SW480 (cell line): ENCODE data around the gene FAM163B.

Source experiments
- DNase-seq: peaks from one replicate; pipeline ENCODE4 v3.0.0-alpha.2; 2016; ENCODE audit warnings: low spot score

The FAM163B gene

DNA sequence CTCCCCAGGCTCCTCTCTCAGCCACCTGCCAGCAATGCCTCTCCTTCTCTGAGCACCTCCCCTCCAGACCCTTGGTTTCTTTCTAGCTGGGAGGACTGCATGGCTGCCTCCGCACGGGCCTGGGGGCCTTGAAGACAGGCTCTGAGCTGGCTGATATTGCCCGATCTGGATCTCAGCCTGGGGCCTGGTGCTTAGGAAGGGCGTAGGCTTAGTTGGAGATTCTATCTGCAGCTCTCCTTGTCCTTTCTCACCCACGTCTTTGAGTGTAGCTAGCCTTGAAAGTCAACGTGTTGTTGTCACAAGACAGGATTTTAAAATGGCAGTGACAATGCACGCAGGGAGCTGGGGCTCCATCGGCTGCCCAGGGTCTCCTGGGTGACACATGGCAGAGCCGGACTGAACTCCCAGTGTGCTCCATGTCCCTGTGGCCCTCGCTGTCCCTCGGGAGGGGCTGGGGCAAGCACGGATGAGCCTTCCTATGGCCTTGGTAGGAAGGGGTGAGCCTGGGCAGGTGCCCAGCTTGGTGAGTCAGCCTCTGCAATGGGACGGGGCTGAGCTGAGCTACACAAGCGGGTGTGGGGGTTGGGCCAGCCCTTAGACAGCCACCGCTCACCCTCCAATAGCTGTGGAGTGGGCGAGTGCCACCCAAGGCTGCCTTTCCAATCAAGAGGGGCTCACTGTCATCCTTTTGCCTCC lies 65.3 kb downstream of the FAM163B start:
- DNase-seq = no peak

- no peak for DNase-seq
Measured at GRCh38 chr9:133542002-133542401, 67.2 kb downstream of the FAM163B start.

- DNase-seq = no peak
Measured at GRCh38 chr9:133540698-133541025, 68.5 kb downstream of the FAM163B start.

- DNase-seq = no peak
Measured at GRCh38 chr9:133539991-133540697, 69.0 kb downstream of the FAM163B start.

GRCh38 chr9:133538851-133539833 lies 70.0 kb downstream of the FAM163B start:
- DNase-seq = no peak

- DNase-seq = no peak
Measured at GRCh38 chr9:133538176-133538575, 71.0 kb downstream of the FAM163B start.

GRCh38 chr9:133537257-133537656 lies 71.9 kb downstream of the FAM163B start:
- no peak for DNase-seq

DNA sequence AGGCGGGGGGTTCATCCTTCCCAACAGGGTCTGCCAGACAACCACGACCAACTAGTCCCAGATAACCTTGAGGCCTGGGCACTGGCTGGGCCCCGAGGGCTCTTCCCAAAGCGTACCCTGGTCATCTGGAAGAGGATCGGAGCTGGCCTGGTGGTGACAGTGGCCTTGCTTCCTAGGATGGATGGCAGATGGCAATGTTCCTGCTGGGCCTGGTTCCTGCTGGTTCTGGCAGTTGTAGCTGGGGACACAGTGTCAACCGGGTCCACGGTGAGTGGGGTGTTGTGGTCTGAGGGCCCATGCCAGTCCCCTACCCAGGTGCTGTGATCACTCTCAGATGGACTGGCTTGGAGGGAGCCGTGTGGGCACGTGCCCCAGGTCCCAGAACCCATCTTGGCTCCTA lies 72.7 kb downstream of the FAM163B start:
- no peak for DNase-seq

DNA sequence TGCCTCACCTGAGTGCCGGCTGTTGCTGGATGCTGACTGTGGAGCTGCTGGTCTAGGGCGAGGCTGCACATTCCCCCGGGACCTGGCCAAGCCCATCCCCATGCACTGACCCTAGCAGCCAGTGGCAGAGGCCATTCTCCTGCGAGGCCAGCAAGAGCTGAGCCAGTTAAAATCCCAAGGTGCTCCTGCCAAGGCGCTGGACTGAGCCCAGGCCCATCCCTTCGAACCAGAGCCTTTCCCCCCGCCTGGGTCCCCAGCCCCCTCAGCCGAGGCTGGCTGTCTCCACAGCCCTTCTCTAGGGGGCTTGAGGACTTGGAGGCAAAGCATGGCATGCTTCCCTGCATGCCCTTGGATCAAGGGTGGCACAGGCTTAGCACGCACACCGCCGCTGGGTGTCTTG lies 73.1 kb downstream of the FAM163B start:
- DNase-seq = no peak

DNA sequence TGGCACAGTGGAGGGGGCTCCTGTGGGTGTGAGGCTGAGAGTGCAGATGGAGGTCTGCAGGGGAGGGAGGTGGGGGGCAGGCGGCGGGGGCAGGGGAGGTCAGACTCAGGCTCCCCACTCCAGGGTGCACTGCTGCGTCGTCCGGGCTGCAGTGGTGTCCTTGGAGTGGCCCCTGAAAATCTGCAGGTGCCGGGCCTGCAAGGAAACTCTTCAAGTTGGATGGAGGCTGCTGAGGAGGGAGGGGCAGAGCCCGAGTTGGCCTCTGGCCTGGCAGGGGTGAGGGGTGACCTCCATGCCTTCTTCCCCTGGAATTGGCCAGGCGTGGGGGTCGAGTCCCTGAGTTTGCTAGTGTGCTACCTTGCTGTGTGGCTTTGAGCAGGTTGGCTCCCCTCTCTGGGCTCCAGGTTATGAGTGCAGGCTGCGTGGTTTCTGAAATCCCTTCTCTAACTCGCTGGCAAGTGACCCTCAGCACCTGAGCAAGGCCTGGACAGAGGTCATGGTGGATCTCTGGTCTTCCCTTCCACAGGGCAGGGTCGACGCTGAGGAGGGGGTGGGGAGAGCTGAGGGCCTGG lies 73.8 kb downstream of the FAM163B start:
- no peak for DNase-seq

GRCh38 chr9:133534346-133535291 lies 74.6 kb downstream of the FAM163B start, which contains the start of gene ADAMTSL2:
ADAMTSL2 (plus strand) TSS chr9:133534704; CDS start chr9:133536713, 2,009 bp downstream.
- peak; percentile 89 for DNase-seq

- no peak for DNase-seq
Measured at GRCh38 chr9:133533857-133534256, 75.3 kb downstream of the FAM163B start.

- DNase-seq = peak; percentile 77
Measured at GRCh38 chr9:133532937-133533668, 76.1 kb downstream of the FAM163B start.

DNA sequence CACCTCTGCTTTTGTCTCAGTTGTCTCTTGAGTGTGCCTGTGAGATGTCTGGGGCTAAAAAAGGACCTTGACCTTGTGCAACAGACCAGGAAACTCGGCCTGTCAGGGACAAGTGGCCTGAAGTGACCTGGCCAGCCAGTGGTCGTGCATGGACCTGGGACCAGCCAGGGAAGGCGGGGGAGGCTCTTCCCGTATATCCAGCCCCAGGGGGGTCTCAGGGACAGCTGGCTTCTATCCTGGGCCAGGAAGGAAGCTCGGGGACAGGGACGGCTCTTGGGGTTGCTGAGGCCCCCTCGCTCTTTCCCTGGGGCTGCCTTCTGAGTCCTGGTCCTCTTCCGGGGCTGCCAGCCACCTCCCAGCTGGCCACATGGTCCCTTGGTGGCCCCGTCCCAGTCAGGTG lies 77.9 kb downstream of the FAM163B start:
- DNase-seq = no peak

DNA sequence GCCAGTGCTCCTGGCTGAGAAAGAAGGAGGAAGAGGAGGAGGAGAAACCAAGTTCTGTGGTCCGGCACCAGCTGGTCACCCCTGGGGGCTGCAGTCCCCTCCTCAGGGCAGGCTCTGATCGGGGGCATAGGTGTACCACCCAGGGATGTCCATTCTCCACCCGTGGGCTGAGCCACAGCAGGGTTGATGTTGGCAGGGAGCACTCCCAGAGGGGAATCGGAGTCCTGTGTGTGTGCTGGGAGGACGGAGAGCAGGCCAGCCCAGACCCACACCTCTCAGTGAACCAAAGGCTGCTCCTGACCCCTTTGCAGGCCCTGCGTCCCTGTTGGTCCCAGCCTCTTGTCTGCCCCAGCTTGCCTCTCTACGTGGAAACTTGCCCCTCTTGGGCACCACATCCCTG lies 79.3 kb downstream of the FAM163B start:
- no peak for DNase-seq

DNA sequence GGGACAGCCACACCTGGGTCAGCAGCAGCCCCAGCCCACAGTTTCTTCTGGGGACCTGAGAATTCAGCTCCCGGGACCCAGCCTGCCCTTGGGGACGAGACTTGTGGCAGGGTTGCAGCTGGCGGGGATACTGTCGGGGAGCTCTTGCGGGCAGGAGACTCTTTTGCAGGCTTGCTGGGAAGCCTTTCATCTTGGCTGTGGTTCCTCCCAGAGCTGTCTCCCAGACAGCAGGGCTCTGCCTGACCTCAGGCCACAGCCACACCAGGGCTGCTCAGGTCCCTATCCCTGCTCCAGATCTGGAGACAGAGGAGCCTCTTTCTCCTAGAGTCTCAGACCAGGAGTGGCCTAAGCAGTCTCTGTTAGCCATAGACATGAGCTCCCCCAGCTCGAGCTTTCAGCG lies 79.7 kb downstream of the FAM163B start:
- peak; percentile 36 for DNase-seq

- no peak for DNase-seq
Measured at GRCh38 chr9:133528876-133529241, 80.3 kb downstream of the FAM163B start.

GRCh38 chr9:133528001-133528875 lies 81.0 kb downstream of the FAM163B start:
- DNase-seq = peak; percentile 33

GRCh38 chr9:133527444-133527920 lies 81.7 kb downstream of the FAM163B start:
- no peak for DNase-seq
